Lower lobe of right lung (tissue), 2 donors: Measurements from ENCODE around the gene ZFYVE21. TPM values are rescaled to one million over a fixed set of nuclear protein-coding genes. Genes with fewer than 3 reads are reported as not detected.

Experiments used
- ATAC-seq, 2 donors: fragments of 200-7000 bp; cut with Tn5 transposase; one replicate each; pipeline ENCODE4 v1.9.1; 2020 to 2022; ENCODE audit warnings: mild to moderate bottlenecking in 2 of 2, moderate library complexity in 2 of 2
- DNase-seq: peaks from one replicate; pipeline ENCODE4 v3.0.0-alpha.2; 2020
- H3K27ac ChIP-seq: fragments of 200-600 bp; one replicate; pipeline ENCODE4 v1.8.0; 2022
- H3K27me3 ChIP-seq: fragments of 200-600 bp; one replicate; pipeline ENCODE4 v1.8.0; 2022; ENCODE audit warnings: low read depth
- H3K36me3 ChIP-seq: fragments of 200-600 bp; one replicate; pipeline ENCODE4 v1.8.0; 2022; ENCODE audit warnings: mild to moderate bottlenecking
- H3K4me1 ChIP-seq: fragments of 200-600 bp; one replicate; pipeline ENCODE4 v1.8.0; 2022
- H3K4me3 ChIP-seq: fragments of 200-600 bp; one replicate; pipeline ENCODE4 v1.8.0; 2022; ENCODE audit warnings: mild to moderate bottlenecking
- H3K9me3 ChIP-seq: fragments of 200-600 bp; one replicate; pipeline ENCODE4 v1.8.0; 2022
- intact Hi-C: fragments of 100-400 bp; cut with DNase I; formaldehyde crosslinking; loops from one replicate; pipeline ENCODE4 v1.11.0; 2022
- total RNA-seq: library from RNA; stranded (reverse); fragmentation: NEBNext Ultra II Directional; extraction: Animal tissue kit (Norgen Biotek cat#: 25700); gene quantifications from one replicate; pipeline ENCODE4 v1.2.1, GENCODE V29; 2021
- TF ChIP-seq, protein P1 (sequence below): fragments of 200-600 bp; IDR thresholded peaks from one replicate; pipeline ENCODE4 v1.8.0; 2022; ENCODE audit warnings: antibody characterized with exemption, mild to moderate bottlenecking
- donor health status: DM: no; HTN: yes; CAD: no; lungs with severe emphysema.

ZFYVE21 gene
- total RNA-seq, 1 donor from 2014 or later, result 49.4 TPM

- intact Hi-C loops, result no loop called here
- Histone ChIP-seq H3K4me1 (peaks cover 56% of the 10 kb centered on the region), H3K9me3 (no peaks in the 10 kb centered on the region), H3K4me3 (no peak overlapping the region), H3K36me3 (peaks cover 88% of the 10 kb centered on the region), H3K27ac (peak overlapping the region; percentile 53), H3K27me3 (no peaks in the 10 kb centered on the region)
- ATAC-seq, result no peak
- DNase-seq, result no peak
- TF ChIP-seq, protein P1, sequence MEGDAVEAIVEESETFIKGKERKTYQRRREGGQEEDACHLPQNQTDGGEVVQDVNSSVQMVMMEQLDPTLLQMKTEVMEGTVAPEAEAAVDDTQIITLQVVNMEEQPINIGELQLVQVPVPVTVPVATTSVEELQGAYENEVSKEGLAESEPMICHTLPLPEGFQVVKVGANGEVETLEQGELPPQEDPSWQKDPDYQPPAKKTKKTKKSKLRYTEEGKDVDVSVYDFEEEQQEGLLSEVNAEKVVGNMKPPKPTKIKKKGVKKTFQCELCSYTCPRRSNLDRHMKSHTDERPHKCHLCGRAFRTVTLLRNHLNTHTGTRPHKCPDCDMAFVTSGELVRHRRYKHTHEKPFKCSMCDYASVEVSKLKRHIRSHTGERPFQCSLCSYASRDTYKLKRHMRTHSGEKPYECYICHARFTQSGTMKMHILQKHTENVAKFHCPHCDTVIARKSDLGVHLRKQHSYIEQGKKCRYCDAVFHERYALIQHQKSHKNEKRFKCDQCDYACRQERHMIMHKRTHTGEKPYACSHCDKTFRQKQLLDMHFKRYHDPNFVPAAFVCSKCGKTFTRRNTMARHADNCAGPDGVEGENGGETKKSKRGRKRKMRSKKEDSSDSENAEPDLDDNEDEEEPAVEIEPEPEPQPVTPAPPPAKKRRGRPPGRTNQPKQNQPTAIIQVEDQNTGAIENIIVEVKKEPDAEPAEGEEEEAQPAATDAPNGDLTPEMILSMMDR, result no peak
Observed at GRCh38 chr14:103697206-103697602, 18.4 kb upstream of the ZFYVE21 start.

GRCh38 chr14:103697603-103698379, 17.8 kb upstream of the ZFYVE21 start:
- H3K4me3 ChIP-seq, result no peak overlapping the region
- H3K27me3 ChIP-seq, result no peaks in the 10 kb centered on the region
- peaks cover 55% of the 10 kb centered on the region for H3K4me1 ChIP-seq
- H3K27ac ChIP-seq, result peak overlapping the region; percentile 53
- intact Hi-C loops, result no loop called here
- ATAC-seq (no peak), DNase-seq (peak; percentile 26)
- TF ChIP-seq, protein P1, result no peak
- no peaks in the 10 kb centered on the region for H3K9me3 ChIP-seq
- peaks cover 88% of the 10 kb centered on the region for H3K36me3 ChIP-seq

DNA sequence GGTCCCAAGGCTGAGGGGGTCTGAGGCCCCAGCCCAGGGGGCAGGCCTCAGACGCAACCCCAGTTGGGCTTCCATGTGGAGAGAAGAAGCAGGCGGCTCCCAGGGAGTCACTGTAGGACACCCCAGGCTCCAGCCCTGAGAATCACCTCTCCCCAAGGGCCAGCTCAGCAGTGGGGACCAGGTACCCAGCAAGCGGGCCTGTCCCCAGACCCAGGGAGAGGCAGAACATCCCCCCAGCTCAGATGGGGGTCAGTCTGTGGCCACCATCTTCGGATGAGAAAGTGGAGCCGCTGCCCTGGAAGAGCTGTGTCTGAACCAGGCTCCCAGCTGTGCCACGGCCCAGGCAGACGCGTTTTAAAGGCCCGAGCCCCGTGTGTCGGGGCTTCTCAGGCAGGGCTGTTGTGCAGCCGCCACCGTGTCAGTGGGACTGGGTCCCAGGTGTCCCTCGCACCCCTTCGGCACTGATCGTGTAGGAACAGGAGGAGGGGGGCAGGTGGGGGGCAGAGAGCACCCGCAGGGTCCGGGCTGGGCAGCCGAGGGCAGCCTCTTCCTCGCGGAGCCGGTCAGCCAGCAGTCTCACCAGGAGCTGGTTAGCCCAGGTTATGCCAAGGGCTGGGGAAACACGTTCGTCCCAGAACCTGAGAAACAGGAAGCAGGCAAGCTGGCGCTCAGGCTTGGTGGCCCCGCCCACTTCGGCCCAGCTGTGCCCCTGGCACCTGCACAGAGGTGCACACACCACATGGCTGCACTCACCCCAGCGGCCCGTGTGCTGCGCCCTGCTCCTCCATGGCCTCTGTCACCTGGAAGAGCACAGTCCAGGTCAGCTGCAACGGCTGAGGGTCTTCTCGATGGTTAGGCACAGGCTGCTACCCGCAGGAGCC, 17.0 kb upstream of the ZFYVE21 start:
- TF ChIP-seq, protein P1, result no peak
- DNase-seq (peak; percentile 64), ATAC-seq (peak; percentile 49 to 52)
- Histone ChIP-seq H3K4me3 (no peak overlapping the region), H3K27ac (peak overlapping the region; percentile 53), H3K4me1 (peaks cover 51% of the 10 kb centered on the region), H3K9me3 (no peaks in the 10 kb centered on the region), H3K36me3 (peaks cover 88% of the 10 kb centered on the region), H3K27me3 (no peaks in the 10 kb centered on the region)
- intact Hi-C loops, result no loop called here

DNA sequence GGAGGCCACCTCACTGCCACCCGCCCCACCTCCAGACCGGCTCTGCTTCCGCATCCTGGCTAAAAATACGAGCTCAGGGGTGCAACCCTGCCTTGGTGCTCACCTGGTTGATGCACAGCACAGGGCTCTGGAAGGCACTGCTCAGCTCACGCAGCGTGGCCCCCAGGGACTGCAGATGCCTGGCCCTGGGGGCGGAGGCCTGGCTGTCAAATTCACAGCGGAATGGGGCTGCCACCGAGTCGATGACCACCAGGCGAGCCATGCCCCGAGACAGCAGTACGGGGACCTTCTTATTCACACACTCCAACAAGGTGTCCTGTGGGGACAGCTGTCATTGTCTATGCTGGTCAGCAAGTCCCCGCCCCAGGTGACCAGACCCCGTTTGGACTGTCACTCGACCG, 16.3 kb upstream of the ZFYVE21 start:
- intact Hi-C loops, result no loop called here
- no peaks in the 10 kb centered on the region for H3K9me3 ChIP-seq
- DNase-seq, result peak; percentile 37
- H3K27ac ChIP-seq, result peak overlapping the region; percentile 6
- H3K36me3 ChIP-seq, result peaks cover 88% of the 10 kb centered on the region
- TF ChIP-seq, protein P1, result no peak
- peaks cover 49% of the 10 kb centered on the region for H3K4me1 ChIP-seq
- H3K27me3 ChIP-seq, result no peaks in the 10 kb centered on the region
- no peak for ATAC-seq
- H3K4me3 ChIP-seq, result no peak overlapping the region

DNA sequence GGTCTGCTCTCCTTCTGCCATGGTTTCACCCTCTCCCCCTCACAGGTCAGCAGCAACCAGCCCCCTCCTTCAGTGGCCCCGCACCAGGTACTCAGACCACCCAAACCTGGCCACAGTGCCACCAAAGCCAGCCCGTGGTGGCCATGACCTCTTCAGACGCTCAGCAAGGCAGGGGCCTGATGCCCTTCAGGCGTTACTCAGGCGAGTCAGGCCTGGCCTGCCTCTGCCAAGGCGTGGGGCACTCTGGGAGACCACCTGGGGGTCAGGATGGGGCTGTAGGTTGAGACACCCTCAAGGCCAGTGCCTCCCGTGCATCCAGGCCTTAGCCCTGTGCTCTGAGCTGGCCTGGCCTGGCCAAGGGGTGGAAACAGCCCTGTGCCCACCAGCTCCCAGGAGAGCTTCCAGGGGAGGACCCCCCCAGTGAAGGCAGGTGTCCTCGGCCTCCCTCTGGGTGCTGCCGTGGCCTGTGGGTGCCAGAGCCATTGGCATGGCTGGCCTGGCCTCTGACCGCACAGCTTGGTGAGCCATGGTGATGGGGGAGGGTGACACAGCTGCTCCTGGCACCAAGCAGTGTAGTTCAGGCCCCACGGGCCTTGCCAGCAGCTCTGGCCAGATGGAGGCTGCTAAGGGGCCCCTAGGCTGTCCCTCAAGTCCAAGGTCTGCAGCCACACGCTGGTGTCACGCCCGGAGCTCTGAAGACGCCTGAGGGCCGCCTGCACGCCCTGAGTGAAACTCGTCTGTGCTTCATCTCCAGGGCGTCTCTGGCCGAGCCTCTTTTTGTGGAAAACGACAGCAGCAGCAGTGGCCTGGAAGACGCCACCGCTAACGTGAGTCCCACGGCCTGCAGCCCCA, 15.5 kb upstream of the ZFYVE21 start:
- Histone ChIP-seq H3K4me1 (peaks cover 47% of the 10 kb centered on the region), H3K4me3 (no peak overlapping the region), H3K36me3 (peaks cover 81% of the 10 kb centered on the region), H3K27ac (no peak overlapping the region), H3K27me3 (no peaks in the 10 kb centered on the region), H3K9me3 (no peaks in the 10 kb centered on the region)
- TF ChIP-seq, protein P1, result no peak
- ATAC-seq (no peak), DNase-seq (peak; percentile 42)
- intact Hi-C loops, result no loop called here
